22Rv1 (cell line): ENCODE results near the gene SEPHS1.

Experiments used
- CTCF ChIP-seq: fragments of 450-650 bp; IDR thresholded peaks from 2 replicates; pipeline ENCODE4 v1.5.1; 2017; ENCODE audit warnings: mild to moderate bottlenecking
- ZFX ChIP-seq: fragments of 450-650 bp; IDR thresholded peaks from 2 replicates; pipeline ENCODE4 v1.6.1; 2017; ENCODE audit warnings: antibody characterized with exemption, borderline replicate concordance

DNA sequence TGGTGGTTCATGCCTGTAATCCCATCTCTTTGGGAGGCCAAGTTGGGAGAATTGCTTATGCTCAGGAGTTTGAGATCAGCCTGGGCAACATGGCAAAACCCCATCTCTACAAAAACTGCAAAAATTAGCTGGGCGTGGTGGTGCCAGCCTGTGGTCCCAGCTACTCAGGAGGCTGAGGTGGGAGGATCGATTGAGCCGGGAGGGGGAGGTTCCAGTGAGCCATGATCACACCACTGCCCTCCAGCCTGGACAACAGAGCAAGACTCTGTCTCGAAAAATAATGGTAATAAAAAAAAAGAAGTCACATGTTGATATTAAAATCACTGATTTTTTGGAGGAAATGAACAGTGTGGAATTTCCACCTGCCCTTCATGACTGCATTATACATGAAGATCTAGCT lies 64.0 kb downstream of the SEPHS1 start:
- TF ChIP-seq CTCF (no peak), ZFX (no peak)
